ENCODE results near the gene RASA4B. TPM values are rescaled to one million over a fixed set of nuclear protein-coding genes. Genes with fewer than 3 reads are reported as not detected.

Gene RASA4B
- total RNA-seq, 1 donor from 2014 or later: 30.0 TPM

DNA sequence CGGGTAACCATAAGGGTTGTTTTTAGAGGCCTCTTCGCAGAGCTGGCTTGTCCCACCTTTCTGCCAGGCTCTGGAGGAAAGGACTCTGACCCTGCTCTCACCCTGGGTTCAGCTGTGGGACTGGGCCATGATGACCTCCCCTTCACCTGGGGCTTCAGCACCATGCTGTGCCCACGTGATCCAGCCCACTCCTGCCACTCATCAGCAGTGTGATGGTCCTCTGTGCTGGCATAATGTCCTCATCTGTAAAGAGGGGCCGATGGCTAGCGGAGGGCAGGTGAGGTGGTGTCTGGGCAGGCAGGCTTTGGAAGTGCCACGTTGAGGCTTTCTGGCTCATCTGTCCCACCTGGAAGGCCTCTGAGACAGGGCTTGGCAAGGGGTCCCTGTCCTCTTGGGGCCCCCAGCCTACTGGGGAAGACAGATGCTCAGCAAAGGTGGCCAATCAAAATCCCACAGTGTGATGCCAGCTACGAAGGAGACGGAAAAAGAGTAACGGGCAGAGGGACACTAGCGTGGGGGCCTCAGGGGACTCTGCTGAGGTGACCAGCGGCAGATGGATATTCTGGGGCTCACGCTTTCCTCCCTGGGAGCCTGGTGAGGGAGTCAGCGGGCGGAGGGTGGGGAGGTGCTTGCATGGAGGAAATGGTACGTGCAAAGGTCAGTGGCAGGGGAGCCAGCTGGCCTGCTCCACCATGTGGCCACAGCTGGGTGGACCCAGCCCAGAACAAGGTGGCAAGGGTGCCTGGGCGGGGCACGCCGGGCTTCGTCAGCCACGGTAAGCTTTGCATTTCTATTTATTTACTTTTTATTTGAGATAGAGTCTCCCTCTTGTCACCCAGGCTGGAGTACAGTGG lies 47.4 kb downstream of the RASA4B start:
- Histone ChIP-seq H3K27ac (no peak overlapping the region), H3K9me3 (no peaks in the 10 kb centered on the region), H3K4me1 (peaks cover 11% of the 10 kb centered on the region), H3K4me3 (no peak overlapping the region), H3K27me3 (no peaks in the 10 kb centered on the region), H3K36me3 (peaks cover 17% of the 10 kb centered on the region)
- ATAC-seq (no peak), DNase-seq (no peak)
- intact Hi-C loops (cut with DNase I): loop anchor here (10.0 kb wide), 1 partner anchor 55 kb away; no protein-coding TSS in a partner anchor
- TF ChIP-seq, protein P1, sequence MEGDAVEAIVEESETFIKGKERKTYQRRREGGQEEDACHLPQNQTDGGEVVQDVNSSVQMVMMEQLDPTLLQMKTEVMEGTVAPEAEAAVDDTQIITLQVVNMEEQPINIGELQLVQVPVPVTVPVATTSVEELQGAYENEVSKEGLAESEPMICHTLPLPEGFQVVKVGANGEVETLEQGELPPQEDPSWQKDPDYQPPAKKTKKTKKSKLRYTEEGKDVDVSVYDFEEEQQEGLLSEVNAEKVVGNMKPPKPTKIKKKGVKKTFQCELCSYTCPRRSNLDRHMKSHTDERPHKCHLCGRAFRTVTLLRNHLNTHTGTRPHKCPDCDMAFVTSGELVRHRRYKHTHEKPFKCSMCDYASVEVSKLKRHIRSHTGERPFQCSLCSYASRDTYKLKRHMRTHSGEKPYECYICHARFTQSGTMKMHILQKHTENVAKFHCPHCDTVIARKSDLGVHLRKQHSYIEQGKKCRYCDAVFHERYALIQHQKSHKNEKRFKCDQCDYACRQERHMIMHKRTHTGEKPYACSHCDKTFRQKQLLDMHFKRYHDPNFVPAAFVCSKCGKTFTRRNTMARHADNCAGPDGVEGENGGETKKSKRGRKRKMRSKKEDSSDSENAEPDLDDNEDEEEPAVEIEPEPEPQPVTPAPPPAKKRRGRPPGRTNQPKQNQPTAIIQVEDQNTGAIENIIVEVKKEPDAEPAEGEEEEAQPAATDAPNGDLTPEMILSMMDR (IDR thresholded peaks at IDR 0.05): no peak

DNA sequence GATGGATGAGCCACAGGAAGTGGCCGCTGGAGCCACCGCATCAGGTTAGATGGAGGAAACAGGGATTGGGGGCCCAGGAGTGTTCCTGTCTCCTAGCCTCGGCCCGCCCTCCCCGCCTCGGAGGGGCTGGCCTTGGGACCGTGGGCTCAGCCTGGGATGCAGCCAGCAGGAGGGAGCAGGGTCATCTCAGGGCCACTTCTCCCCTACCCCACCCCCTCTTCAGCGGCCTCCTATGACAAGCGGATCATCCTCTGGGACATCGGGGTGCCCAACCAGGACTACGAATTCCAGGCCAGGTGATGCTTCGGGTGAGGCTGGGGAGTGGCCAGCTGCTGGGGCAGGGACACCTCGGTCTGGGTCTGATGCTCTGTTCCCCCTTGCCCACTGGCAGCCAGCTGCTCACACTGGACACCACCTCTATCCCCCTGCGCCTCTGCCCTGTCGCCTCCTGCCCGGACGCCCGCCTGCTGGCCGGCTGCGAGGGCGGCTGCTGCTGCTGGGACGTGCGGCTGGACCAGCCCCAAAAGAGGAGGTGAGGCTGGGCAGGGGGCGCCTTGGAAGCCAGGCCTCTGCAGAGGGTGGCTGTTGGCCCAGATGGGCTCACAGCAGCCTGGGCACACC lies 48.1 kb downstream of the RASA4B start:
- Histone ChIP-seq H3K36me3 (peaks cover 16% of the 10 kb centered on the region), H3K9me3 (no peaks in the 10 kb centered on the region), H3K27ac (no peak overlapping the region), H3K27me3 (no peaks in the 10 kb centered on the region), H3K4me3 (no peak overlapping the region), H3K4me1 (peaks cover 11% of the 10 kb centered on the region)
- DNase-seq (no peak), ATAC-seq (no peak)
- TF ChIP-seq, protein P1 (IDR thresholded peaks at IDR 0.05): no peak
- intact Hi-C loops (cut with DNase I): loop anchor here (10.0 kb wide), 1 partner anchor 55 kb away; no protein-coding TSS in a partner anchor

DNA sequence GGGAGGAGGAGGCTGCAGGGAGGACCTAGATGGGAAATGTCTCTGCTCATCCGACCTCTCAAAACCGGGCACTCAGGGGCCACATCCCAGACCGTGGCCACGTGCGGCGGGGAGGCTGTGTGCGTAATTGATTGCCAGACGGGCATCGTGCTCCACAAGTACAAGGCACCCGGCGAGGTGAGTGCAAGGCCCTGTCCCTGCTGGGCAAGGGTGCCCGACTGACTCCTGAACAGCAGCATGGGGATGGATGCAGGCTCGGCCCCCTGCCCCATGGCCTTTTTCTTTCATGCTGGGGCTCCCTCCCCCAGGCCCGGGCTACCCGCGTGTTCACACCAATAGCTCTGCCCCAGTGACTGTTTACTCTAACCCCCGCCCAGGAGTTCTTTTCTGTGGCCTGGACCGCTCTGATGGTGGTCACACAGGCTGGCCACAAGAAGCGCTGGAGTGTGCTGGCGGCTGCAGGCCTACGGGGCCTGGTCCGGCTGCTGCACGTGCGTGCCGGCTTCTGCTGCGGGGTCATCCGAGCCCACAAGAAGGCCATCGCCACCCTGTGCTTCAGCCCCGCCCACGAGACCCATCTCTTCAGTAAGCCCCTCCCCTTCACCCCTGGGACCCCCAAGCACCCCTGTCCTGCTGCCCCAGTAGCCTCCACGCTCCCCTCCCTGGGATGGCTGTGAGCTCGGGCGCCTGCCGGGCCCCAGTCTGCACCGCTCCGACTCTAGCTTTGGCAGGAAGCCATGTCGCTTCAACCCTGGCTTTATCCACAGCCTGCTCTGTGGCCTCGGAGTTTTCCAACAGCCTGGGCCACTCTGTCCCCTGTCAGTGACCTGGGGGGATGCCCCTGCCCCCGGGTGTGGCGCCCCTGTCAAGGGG lies 48.9 kb downstream of the RASA4B start:
- intact Hi-C loops (cut with DNase I): loop anchor here (10.0 kb wide), 1 partner anchor 54 kb away; no protein-coding TSS in a partner anchor
- Histone ChIP-seq H3K9me3 (no peaks in the 10 kb centered on the region), H3K4me1 (peaks cover 16% of the 10 kb centered on the region), H3K36me3 (peaks cover 14% of the 10 kb centered on the region), H3K4me3 (no peak overlapping the region), H3K27ac (no peak overlapping the region), H3K27me3 (no peaks in the 10 kb centered on the region)
- TF ChIP-seq, protein P1 (IDR thresholded peaks at IDR 0.05): no peak
- ATAC-seq (no peak), DNase-seq (no peak)

DNA sequence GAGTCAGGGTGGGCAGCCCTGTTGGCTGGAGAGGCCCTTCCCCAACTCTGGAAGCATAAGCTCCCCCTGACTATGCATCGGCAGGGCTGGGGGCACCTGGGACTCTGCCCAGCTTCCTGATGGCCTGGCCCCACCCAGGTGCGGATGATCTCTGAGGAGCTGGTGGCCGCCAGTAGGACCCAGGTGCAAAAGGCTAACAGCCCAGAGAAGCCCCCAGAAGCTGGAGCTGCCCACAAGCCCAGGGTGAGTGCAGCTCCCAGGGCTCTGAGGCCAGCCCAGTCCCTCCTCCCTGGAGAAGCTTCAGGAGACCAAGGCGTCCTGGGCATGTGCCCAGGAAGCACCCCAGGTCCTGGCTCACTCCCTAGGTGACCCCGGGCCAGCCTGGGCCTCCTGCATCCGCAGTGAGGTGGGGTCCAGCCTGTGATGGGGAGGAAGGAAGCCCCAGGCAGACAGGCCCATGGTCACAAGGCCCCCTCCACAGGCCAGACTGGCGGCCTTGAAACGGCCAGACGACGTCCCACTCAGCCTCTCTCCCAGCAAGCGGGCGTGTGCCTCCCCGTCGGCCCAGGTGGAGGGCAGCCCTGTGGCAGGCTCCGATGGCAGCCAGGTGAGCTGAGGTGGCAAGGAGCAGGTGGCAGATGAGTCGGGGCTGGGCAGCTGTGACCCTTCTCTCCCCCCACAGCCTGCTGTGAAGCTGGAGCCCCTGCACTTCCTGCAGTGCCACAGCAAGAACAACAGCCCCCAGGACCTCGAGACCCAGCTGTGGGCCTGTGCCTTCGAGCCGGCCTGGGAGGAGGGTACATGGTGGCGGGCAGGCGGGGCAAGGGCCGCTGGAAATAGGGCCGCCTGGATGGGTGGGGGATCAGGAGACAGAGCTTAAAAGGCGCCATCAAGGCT lies 49.7 kb downstream of the RASA4B start:
- Histone ChIP-seq H3K4me1 (peaks cover 20% of the 10 kb centered on the region), H3K27ac (no peak overlapping the region), H3K36me3 (peaks cover 5% of the 10 kb centered on the region), H3K27me3 (no peaks in the 10 kb centered on the region), H3K4me3 (no peak overlapping the region), H3K9me3 (no peaks in the 10 kb centered on the region)
- intact Hi-C loops (cut with DNase I): loop anchor here (10.0 kb wide), 1 partner anchor 53 kb away; no protein-coding TSS in a partner anchor
- DNase-seq (no peak), ATAC-seq (no peak)
- TF ChIP-seq, protein P1 (IDR thresholded peaks at IDR 0.05): no peak
